Uterus (tissue), 4 donors: ENCODE results near the gene DSEL. TPM values are rescaled to one million over a fixed set of nuclear protein-coding genes. Genes with fewer than 3 reads are reported as not detected.

Experiments used
- DNase-seq, 2 donors: peaks; one replicate each; pipeline ENCODE4 v3.0.0-alpha.2; 2019 to 2020
- H3K27ac ChIP-seq, 2 donors: fragments of 200-600 bp; sonication (generic); 1 replicate in 1 of 2; 2 replicates in 1 of 2; pipeline ENCODE4 v1.5.1; 2016 to 2018
- H3K27me3 ChIP-seq, 2 donors: fragments of 200-600 bp; sonication (generic); one replicate each; pipeline ENCODE4 v1.5.1; 2018 to 2019; ENCODE audit warnings: control low read depth in 1 of 2
- H3K36me3 ChIP-seq, 2 donors: fragments of 200-600 bp; sonication (generic); one replicate each; pipeline ENCODE4 v1.5.1; 2019; ENCODE audit warnings: control low read depth in 1 of 2
- H3K4me1 ChIP-seq, 2 donors: fragments of 200-600 bp; sonication (generic); one replicate each; pipeline ENCODE4 v1.5.1; 2018 to 2019; ENCODE audit warnings: control low read depth in 1 of 2
- H3K4me3 ChIP-seq, 2 donors: fragments of 200-600 bp; sonication (generic); 1 replicate in 1 of 2; 2 replicates in 1 of 2; pipeline ENCODE4 v1.5.1; 2018 to 2019; ENCODE audit warnings: mild to moderate bottlenecking in 1 of 2
- H3K9me3 ChIP-seq, 2 donors: fragments of 200-600 bp; sonication (generic); one replicate each; pipeline ENCODE4 v1.5.1; 2019; ENCODE audit warnings: control low read depth in 1 of 2
- CTCF ChIP-seq, 4 experiments: fragments of 200-600 bp in 2 of 4; fragments of 450-650 bp in 2 of 4; sonication (generic) in 2 of 4; IDR thresholded peaks; one replicate each; pipeline ENCODE4 v1.5.1; 2016 to 2019; ENCODE audit warnings: antibody characterized with exemption in 4 of 4, mild to moderate bottlenecking in 2 of 4, moderate library complexity in 1 of 4
- POLR2A ChIP-seq, 2 donors: fragments of 450-650 bp; IDR thresholded peaks; one replicate each; pipeline ENCODE4 v1.6.1; 2016; ENCODE audit warnings: antibody characterized with exemption in 2 of 2, mild to moderate bottlenecking in 1 of 2, moderate library complexity in 1 of 2
- intact Hi-C: fragments of 100-400 bp; cut with DNase I; formaldehyde crosslinking; loops from one replicate; pipeline ENCODE4 v1.15.1; 2023; ENCODE audit warnings: low total_unique reads
- total RNA-seq, 4 donors: library from RNA; depleted of rRNA in 3 of 4; stranded (reverse); fragments of >200 nt in 3 of 4; gene quantifications; one replicate each; pipeline versions ENCODE4 v1.1.0 to v1.2.4, GENCODE V29; 2014 to 2023
- donor health status: DM: yes; HTN: yes; CAD: no.

Gene DSEL
- total RNA-seq, 4 donors from 2014 or later: 8.8 to 55.2 (median 12.1) TPM

GRCh38 chr18:67504739-67505138 is 11.8 kb downstream of the DSEL start:
- Histone ChIP-seq H3K4me3 (no peak overlapping the region), H3K9me3 (no peaks in the 10 kb centered on the region), H3K27ac (no peak overlapping the region), H3K27me3 (no peaks in the 10 kb centered on the region), H3K4me1 (no peaks in the 10 kb centered on the region), H3K36me3 (no peaks in the 10 kb centered on the region)
- DNase-seq: no peak
- intact Hi-C loops: no loop called here
- TF ChIP-seq POLR2A (IDR thresholded peaks at IDR 0.05) (no peak), CTCF (IDR thresholded peaks at IDR 0.05) (no peak)

- Histone ChIP-seq H3K36me3 (no peaks in the 10 kb centered on the region), H3K27ac (no peak overlapping the region), H3K27me3 (no peaks in the 10 kb centered on the region), H3K4me1 (no peaks in the 10 kb centered on the region), H3K4me3 (no peak overlapping the region), H3K9me3 (no peaks in the 10 kb centered on the region)
- TF ChIP-seq POLR2A (IDR thresholded peaks at IDR 0.05): no peak
- no peak for TF ChIP-seq CTCF (IDR thresholded peaks at IDR 0.05)
- intact Hi-C loops: no loop called here
- DNase-seq: no peak
These were observed 15.9 kb downstream of the DSEL start for GRCh38 chr18:67500522-67501205.

- intact Hi-C loops: no loop called here
- H3K27ac ChIP-seq: no peak overlapping the region
- no peaks in the 10 kb centered on the region for H3K36me3 ChIP-seq
- H3K4me3 ChIP-seq: no peak overlapping the region
- DNase-seq: no peak
- no peaks in the 10 kb centered on the region for H3K9me3 ChIP-seq
- no peaks in the 10 kb centered on the region for H3K4me1 ChIP-seq
- H3K27me3 ChIP-seq: no peaks in the 10 kb centered on the region
- no peak for TF ChIP-seq POLR2A (IDR thresholded peaks at IDR 0.05)
- no peak for TF ChIP-seq CTCF (IDR thresholded peaks at IDR 0.05)
These were observed 20.1 kb downstream of the DSEL start for GRCh38 chr18:67496469-67496868.

- no peak overlapping the region for H3K27ac ChIP-seq
- no peaks in the 10 kb centered on the region for H3K36me3 ChIP-seq
- no peaks in the 10 kb centered on the region for H3K27me3 ChIP-seq
- no peak overlapping the region for H3K4me3 ChIP-seq
- TF ChIP-seq CTCF (IDR thresholded peaks at IDR 0.05) (no peak), POLR2A (IDR thresholded peaks at IDR 0.05) (no peak)
- no peak for DNase-seq
- intact Hi-C loops: no loop called here
- no peaks in the 10 kb centered on the region for H3K9me3 ChIP-seq
- H3K4me1 ChIP-seq: no peaks in the 10 kb centered on the region
These were observed 30.0 kb downstream of the DSEL start for GRCh38 chr18:67486534-67486933.

GRCh38 chr18:67485655-67486054 is 30.9 kb downstream of the DSEL start:
- Histone ChIP-seq H3K27ac (no peak overlapping the region), H3K4me1 (no peaks in the 10 kb centered on the region), H3K36me3 (no peaks in the 10 kb centered on the region), H3K4me3 (no peak overlapping the region), H3K27me3 (no peaks in the 10 kb centered on the region), H3K9me3 (no peaks in the 10 kb centered on the region)
- intact Hi-C loops: no loop called here
- TF ChIP-seq CTCF (IDR thresholded peaks at IDR 0.05) (no peak), POLR2A (IDR thresholded peaks at IDR 0.05) (no peak)
- no peak for DNase-seq
